ENCODE data around the gene IFNG.

Gene IFNG

GRCh38 chr12:68140556-68140955 is 19.0 kb downstream of the IFNG start:
- TF ChIP-seq CTCF (IDR thresholded peaks at IDR 0.05; ENCODE audit: low read depth, low read length) = no peak
- no peak for DNase-seq (ENCODE audit: extremely low read depth, low read depth)

- TF ChIP-seq CTCF (IDR thresholded peaks at IDR 0.05; ENCODE audit: low read depth, low read length) = no peak
- DNase-seq (ENCODE audit: extremely low read depth, low read depth) = no peak
Measured at GRCh38 chr12:68139941-68140340, 19.6 kb downstream of the IFNG start.

- no peak for DNase-seq (ENCODE audit: extremely low read depth, low read depth)
- no peak for TF ChIP-seq CTCF (IDR thresholded peaks at IDR 0.05; ENCODE audit: low read depth, low read length)
Measured at GRCh38 chr12:68139001-68139400, 20.5 kb downstream of the IFNG start.

GRCh38 chr12:68138480-68138879 is 21.1 kb downstream of the IFNG start:
- no peak for DNase-seq (ENCODE audit: extremely low read depth, low read depth)
- TF ChIP-seq CTCF (IDR thresholded peaks at IDR 0.05; ENCODE audit: low read depth, low read length) = no peak

GRCh38 chr12:68137335-68137830 is 22.2 kb downstream of the IFNG start:
- no peak for DNase-seq (ENCODE audit: extremely low read depth, low read depth)
- no peak for TF ChIP-seq CTCF (IDR thresholded peaks at IDR 0.05; ENCODE audit: low read depth, low read length)

- no peak for TF ChIP-seq CTCF (IDR thresholded peaks at IDR 0.05; ENCODE audit: low read depth, low read length)
- DNase-seq (ENCODE audit: extremely low read depth, low read depth) = no peak
Measured at GRCh38 chr12:68135520-68135919, 24.0 kb downstream of the IFNG start.

- no peak for TF ChIP-seq CTCF (IDR thresholded peaks at IDR 0.05; ENCODE audit: low read depth, low read length)
- no peak for DNase-seq (ENCODE audit: extremely low read depth, low read depth)
Measured at GRCh38 chr12:68131867-68132414, 27.6 kb downstream of the IFNG start.

All from AG09319 (cell line).